Activated CD4-positive, alpha-beta T cell treated with anti-CD3 and anti-CD28 coated beads, Interleukin-2, amount 50 U/mL, for 1 hour (primary cell): ENCODE data around the gene CHST11.
A peak's percentile ranks its signal among the peaks of the same experiment; 100 is the strongest.

Experiments
- DNase-seq: peaks from one replicate; pipeline ENCODE4 v3.0.0-alpha.2; 2020

The CHST11 gene

GRCh38 chr12:104484079-104484478 lies 27.3 kb downstream of the CHST11 start:
- no peak for DNase-seq

GRCh38 chr12:104485651-104486362 lies 29.1 kb downstream of the CHST11 start:
- DNase-seq, result peak; percentile 46

GRCh38 chr12:104486363-104486750 lies 29.6 kb downstream of the CHST11 start:
- DNase-seq, result no peak

GRCh38 chr12:104486943-104487819 lies 30.4 kb downstream of the CHST11 start:
- DNase-seq, result no peak

- DNase-seq, result no peak
These were observed 31.6 kb downstream of the CHST11 start for GRCh38 chr12:104488374-104488773.

- no peak for DNase-seq
These were observed 33.4 kb downstream of the CHST11 start for GRCh38 chr12:104490186-104490585.

GRCh38 chr12:104490850-104491249 lies 34.1 kb downstream of the CHST11 start:
- no peak for DNase-seq

GRCh38 chr12:104493496-104493895 lies 36.7 kb downstream of the CHST11 start:
- DNase-seq, result no peak

- DNase-seq, result peak; percentile 55
These were observed 37.5 kb downstream of the CHST11 start for GRCh38 chr12:104494137-104494792.

- no peak for DNase-seq
These were observed 38.0 kb downstream of the CHST11 start for GRCh38 chr12:104494793-104495158.

GRCh38 chr12:104495786-104496185 lies 39.0 kb downstream of the CHST11 start:
- DNase-seq, result no peak

- no peak for DNase-seq
These were observed 39.6 kb downstream of the CHST11 start for GRCh38 chr12:104496336-104496735.

GRCh38 chr12:104498211-104498801 lies 41.6 kb downstream of the CHST11 start:
- DNase-seq, result peak; percentile 27

- DNase-seq, result no peak
These were observed 43.1 kb downstream of the CHST11 start for GRCh38 chr12:104499668-104500332.

- DNase-seq, result no peak
These were observed 44.4 kb downstream of the CHST11 start for GRCh38 chr12:104501115-104501514.

- DNase-seq, result no peak
These were observed 44.9 kb downstream of the CHST11 start for GRCh38 chr12:104501660-104502059.

GRCh38 chr12:104502217-104502616 lies 45.5 kb downstream of the CHST11 start:
- no peak for DNase-seq

- no peak for DNase-seq
These were observed 45.9 kb downstream of the CHST11 start for GRCh38 chr12:104502638-104503037.

GRCh38 chr12:104503191-104503590 lies 46.4 kb downstream of the CHST11 start:
- no peak for DNase-seq

GRCh38 chr12:104504146-104504545 lies 47.4 kb downstream of the CHST11 start:
- DNase-seq, result no peak

GRCh38 chr12:104505095-104505818 lies 48.5 kb downstream of the CHST11 start:
- DNase-seq, result no peak
